ENCODE results near the gene KIF6. TPM values are rescaled to one million over a fixed set of nuclear protein-coding genes. Genes with fewer than 3 reads are reported as not detected.

KIF6 gene
- total RNA-seq, 1 donor from 2014 or later = not detected

GRCh38 chr6:39696986-39697788 lies 28.0 kb downstream of the KIF6 start:
- no peak overlapping the region for H3K27ac ChIP-seq
- intact Hi-C loops (cut with DNase I) = no loop called here
- H3K4me3 ChIP-seq = no peak overlapping the region
- TF ChIP-seq POLR2AphosphoS5 (IDR thresholded peaks at IDR 0.05; ENCODE audit: insufficient read depth in 1 of 2, low read depth in 1 of 2) (no peak), POLR2A (IDR thresholded peaks at IDR 0.05) (no peak), CTCF (IDR thresholded peaks at IDR 0.05) (no peak)
- H3K27me3 ChIP-seq = no peaks in the 10 kb centered on the region
- H3K4me1 ChIP-seq = no peaks in the 10 kb centered on the region
- no peaks in the 10 kb centered on the region for H3K36me3 ChIP-seq
- H3K9me3 ChIP-seq = no peaks in the 10 kb centered on the region
- no peak for DNase-seq (ENCODE audit: extremely low spot score in 2 of 2)

DNA sequence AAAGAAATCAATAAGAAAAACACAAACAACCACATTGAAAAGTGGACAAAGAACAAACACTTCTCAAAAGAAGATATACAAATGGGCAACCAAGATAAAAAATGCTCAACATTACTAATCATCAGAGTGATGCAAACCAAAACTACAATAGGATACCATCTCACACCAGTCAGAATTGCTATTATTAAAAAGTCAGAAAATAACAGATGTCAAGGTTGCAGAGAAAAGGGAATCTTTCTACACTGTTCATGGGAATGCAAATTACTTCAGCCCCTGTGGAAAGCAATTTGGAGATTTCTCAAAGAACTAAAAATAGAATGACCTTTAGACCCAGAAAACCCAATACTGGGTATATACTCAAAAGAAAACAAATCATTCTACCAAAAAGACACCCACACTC lies 29.8 kb downstream of the KIF6 start:
- Histone ChIP-seq H3K9me3 (no peaks in the 10 kb centered on the region), H3K4me1 (no peaks in the 10 kb centered on the region), H3K36me3 (no peaks in the 10 kb centered on the region), H3K27ac (no peak overlapping the region), H3K4me3 (no peak overlapping the region), H3K27me3 (no peaks in the 10 kb centered on the region)
- no peak for DNase-seq (ENCODE audit: extremely low spot score in 2 of 2)
- intact Hi-C loops (cut with DNase I) = no loop called here
- TF ChIP-seq POLR2AphosphoS5 (IDR thresholded peaks at IDR 0.05; ENCODE audit: insufficient read depth in 1 of 2, low read depth in 1 of 2) (no peak), CTCF (IDR thresholded peaks at IDR 0.05) (no peak), POLR2A (IDR thresholded peaks at IDR 0.05) (no peak)

- Histone ChIP-seq H3K36me3 (no peaks in the 10 kb centered on the region), H3K4me3 (no peak overlapping the region), H3K27ac (no peak overlapping the region), H3K4me1 (no peaks in the 10 kb centered on the region), H3K27me3 (no peaks in the 10 kb centered on the region), H3K9me3 (no peaks in the 10 kb centered on the region)
- TF ChIP-seq CTCF (IDR thresholded peaks at IDR 0.05) (no peak), POLR2AphosphoS5 (IDR thresholded peaks at IDR 0.05; ENCODE audit: insufficient read depth in 1 of 2, low read depth in 1 of 2) (no peak), POLR2A (IDR thresholded peaks at IDR 0.05) (no peak)
- no peak for DNase-seq (ENCODE audit: extremely low spot score in 2 of 2)
- intact Hi-C loops (cut with DNase I) = no loop called here
Observed at GRCh38 chr6:39693206-39693605, 32.0 kb downstream of the KIF6 start.

GRCh38 chr6:39688494-39688893 lies 36.7 kb downstream of the KIF6 start:
- Histone ChIP-seq H3K36me3 (no peaks in the 10 kb centered on the region), H3K9me3 (no peaks in the 10 kb centered on the region), H3K27ac (no peak overlapping the region), H3K4me3 (no peak overlapping the region), H3K27me3 (no peaks in the 10 kb centered on the region), H3K4me1 (no peaks in the 10 kb centered on the region)
- DNase-seq (ENCODE audit: extremely low spot score in 2 of 2) = no peak
- TF ChIP-seq POLR2AphosphoS5 (IDR thresholded peaks at IDR 0.05; ENCODE audit: insufficient read depth in 1 of 2, low read depth in 1 of 2) (no peak), CTCF (IDR thresholded peaks at IDR 0.05) (no peak), POLR2A (IDR thresholded peaks at IDR 0.05) (no peak)
- intact Hi-C loops (cut with DNase I) = no loop called here

- no peaks in the 10 kb centered on the region for H3K27me3 ChIP-seq
- H3K36me3 ChIP-seq = no peaks in the 10 kb centered on the region
- no peak overlapping the region for H3K4me3 ChIP-seq
- intact Hi-C loops (cut with DNase I) = no loop called here
- TF ChIP-seq POLR2A (IDR thresholded peaks at IDR 0.05) (no peak), CTCF (IDR thresholded peaks at IDR 0.05) (no peak), POLR2AphosphoS5 (IDR thresholded peaks at IDR 0.05; ENCODE audit: insufficient read depth in 1 of 2, low read depth in 1 of 2) (no peak)
- H3K27ac ChIP-seq = no peak overlapping the region
- no peaks in the 10 kb centered on the region for H3K4me1 ChIP-seq
- no peak for DNase-seq (ENCODE audit: extremely low spot score in 2 of 2)
- H3K9me3 ChIP-seq = no peaks in the 10 kb centered on the region
Observed at GRCh38 chr6:39686976-39687375, 38.2 kb downstream of the KIF6 start.
